AG04449 (cell line): ENCODE data around the gene PDPR.
"Not testable (repeated sequence)": the region's sequence is repeated elsewhere in the genome, so short reads cannot be mapped to it uniquely, and the experiment has no call there.

Experiments used
- CTCF ChIA-PET: fragments of 350-600 bp; formaldehyde crosslinking; extraction: SDS; loops from one replicate; lab custom pipeline; 2021; ENCODE audit warnings: antibody characterized with exemption; lab: Yijun Ruan, JAX
- POLR2A ChIA-PET: fragments of 400-600, 350-600 bp; formaldehyde crosslinking; extraction: SDS; loops from one replicate; lab custom pipeline; 2020; ENCODE audit warnings: antibody characterized with exemption, inconsistent platforms; lab: Yijun Ruan, JAX
- DNase-seq: peaks from one replicate; pipeline ENCODE4 v3.0.0-alpha.2; 2010; ENCODE audit warnings: low read depth, low spot score
- H3K4me3 ChIP-seq: 2 replicates; pipeline ENCODE4 v1.5.1; 2011; ENCODE audit warnings: low read depth, mild to moderate bottlenecking, control low read depth, low read length

PDPR gene

GRCh38 chr16:70118354-70118753 is 4.2 kb downstream of the PDPR start:
- DNase-seq, CTCF ChIA-PET: not testable (repeated sequence)

DNA sequence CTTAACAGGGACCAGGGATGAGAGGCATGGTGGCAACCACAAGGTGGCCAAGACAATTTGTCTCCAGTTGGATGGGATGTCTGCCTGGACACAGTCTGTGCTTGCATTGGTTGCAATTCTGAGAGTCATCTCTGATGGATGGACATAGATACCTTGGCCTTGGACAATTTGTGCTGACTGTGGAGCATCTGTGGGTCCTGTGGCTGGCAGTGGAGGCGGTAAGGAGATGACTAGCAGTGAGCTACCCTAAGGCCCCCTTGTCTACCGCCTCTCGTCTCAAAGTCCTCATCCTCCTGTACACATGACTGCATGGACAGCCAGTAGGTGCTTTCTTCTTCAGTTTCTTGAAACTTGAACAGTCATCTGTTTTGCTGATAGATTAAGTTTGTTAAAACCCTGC is 4.6 kb downstream of the PDPR start:
- POLR2A ChIA-PET, DNase-seq, CTCF ChIA-PET, H3K4me3 ChIP-seq: not testable (repeated sequence)

More at GRCh38 chr16:70118354-70118753, 4.2 kb downstream of the PDPR start:
- POLR2A ChIA-PET, H3K4me3 ChIP-seq: not testable (repeated sequence)

DNA sequence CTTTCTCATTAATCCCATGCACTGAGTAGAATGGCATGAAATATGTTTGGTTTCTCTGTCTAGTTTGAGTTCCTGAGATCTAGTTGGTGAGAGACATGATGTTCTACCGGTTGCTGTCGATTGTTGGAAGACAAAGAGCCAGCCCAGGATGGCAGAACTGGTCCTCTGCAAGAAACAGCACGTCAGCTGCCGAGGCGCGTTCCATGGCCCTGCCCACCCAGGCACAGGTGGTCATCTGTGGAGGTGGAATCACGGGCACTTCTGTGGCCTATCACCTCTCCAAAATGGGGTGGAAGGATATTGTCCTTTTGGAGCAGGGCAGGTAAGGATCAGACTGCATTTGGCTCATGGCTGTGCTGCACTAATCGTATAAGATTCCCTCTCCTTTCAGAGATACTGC is 6.3 kb downstream of the PDPR start:
- H3K4me3 ChIP-seq, POLR2A ChIA-PET, DNase-seq, CTCF ChIA-PET: not testable (repeated sequence)

DNA sequence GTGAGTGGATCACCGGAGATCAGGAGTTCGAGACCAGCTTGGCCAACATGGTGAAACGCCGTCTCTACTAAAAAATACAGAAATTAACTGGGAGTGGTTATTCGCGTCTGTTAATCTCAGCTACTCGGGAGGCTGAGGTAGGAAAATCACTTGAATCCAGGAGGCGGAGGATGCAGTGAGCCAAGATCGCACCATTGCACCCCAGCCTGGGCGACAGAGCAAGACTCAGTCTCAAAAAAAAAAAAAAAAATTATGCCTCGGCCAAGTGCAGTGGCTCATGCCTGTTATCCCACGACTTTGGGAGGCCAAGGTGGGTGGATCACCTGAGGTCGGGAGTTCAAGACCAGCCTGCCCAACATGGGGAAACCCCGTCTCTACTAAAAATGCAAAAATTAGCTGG is 9.7 kb downstream of the PDPR start:
- DNase-seq, CTCF ChIA-PET, POLR2A ChIA-PET, H3K4me3 ChIP-seq: not testable (repeated sequence)

GRCh38 chr16:70126226-70126625 is 12.1 kb downstream of the PDPR start:
- H3K4me3 ChIP-seq, CTCF ChIA-PET, POLR2A ChIA-PET, DNase-seq: not testable (repeated sequence)

GRCh38 chr16:70127706-70128105 is 13.6 kb downstream of the PDPR start:
- CTCF ChIA-PET, H3K4me3 ChIP-seq, DNase-seq, POLR2A ChIA-PET: not testable (repeated sequence)

GRCh38 chr16:70128844-70129243 is 14.7 kb downstream of the PDPR start:
- DNase-seq, POLR2A ChIA-PET, H3K4me3 ChIP-seq, CTCF ChIA-PET: not testable (repeated sequence)

DNA sequence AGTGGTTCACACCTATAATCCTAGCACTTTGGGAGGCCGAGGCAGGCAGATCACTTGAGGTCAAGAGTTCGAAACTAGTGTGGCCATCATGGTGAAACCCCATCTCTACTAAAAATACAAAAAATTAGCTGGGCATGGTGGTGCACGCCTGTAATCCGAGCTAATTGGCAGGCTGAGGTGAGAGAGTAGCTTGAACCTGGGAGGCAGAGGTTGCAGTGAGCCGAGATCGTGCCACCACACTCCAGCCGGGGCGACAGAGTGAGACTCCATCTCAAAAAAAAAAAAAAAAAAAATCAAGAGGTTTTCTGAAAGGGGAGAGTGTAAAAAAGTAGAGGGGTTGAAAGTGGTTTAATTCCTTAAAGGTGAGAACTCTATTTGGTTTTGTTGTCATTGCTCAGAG is 21.7 kb downstream of the PDPR start:
- DNase-seq, CTCF ChIA-PET, H3K4me3 ChIP-seq: not testable (repeated sequence)
- POLR2A ChIA-PET, result interaction anchor here (0.6 kb wide), 1 partner anchor 1225 kb away, joined by 3 read pairs; no protein-coding TSS in a partner anchor

- POLR2A ChIA-PET, CTCF ChIA-PET, DNase-seq, H3K4me3 ChIP-seq: not testable (repeated sequence)
Observed at GRCh38 chr16:70136595-70136994, 22.5 kb downstream of the PDPR start.

DNA sequence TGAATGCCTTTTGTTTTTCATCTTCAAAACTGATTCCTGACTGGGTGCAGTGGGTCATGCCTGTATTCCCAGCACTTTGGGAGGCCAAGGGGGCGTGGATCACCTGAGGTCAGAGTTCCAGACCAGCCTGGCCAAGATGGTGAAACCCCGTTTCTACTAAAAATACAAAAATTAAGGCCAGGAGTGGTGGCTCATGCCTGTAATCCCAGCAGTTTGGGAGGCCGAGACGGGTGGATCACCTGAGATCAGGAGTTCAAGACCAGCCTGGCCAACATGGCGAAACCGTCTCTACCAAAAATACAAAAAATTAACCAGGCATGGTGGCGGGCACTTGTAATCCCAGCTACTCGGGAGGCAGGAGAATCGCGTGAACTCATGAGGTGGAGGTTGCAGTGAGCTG is 28.6 kb downstream of the PDPR start:
- DNase-seq, H3K4me3 ChIP-seq, POLR2A ChIA-PET, CTCF ChIA-PET: not testable (repeated sequence)

DNA sequence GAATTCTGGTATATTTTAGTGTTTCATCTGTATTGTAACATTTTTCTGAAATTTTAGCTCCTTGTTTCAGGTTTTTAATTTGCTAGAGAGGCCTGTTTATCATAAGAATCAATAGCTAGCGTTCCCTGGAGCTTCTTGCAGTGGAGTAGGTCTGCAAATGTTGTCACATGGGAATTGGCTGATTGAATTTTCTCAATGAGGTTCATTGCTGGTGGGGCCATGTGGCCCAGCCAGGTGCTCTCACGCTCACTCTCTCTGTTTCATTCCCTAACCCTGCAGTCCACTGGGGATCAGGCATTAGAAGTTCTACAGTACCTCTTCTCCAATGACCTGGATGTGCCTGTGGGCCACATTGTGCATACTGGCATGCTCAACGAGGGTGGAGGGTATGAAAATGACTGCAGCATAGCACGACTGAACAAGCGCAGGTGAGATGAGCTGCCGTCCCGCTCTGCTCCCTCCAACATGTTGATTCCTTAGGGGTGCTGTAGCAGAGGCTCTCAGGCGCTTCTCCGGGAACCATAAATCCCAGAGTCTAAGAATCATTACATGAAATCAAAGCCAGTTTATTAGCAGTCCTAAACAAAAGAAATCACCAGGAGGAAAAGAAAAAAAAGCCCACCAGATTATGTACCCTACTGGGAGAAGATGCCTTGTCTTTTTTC is 29.2 kb downstream of the PDPR start:
- DNase-seq, POLR2A ChIA-PET, CTCF ChIA-PET, H3K4me3 ChIP-seq: not testable (repeated sequence)

DNA sequence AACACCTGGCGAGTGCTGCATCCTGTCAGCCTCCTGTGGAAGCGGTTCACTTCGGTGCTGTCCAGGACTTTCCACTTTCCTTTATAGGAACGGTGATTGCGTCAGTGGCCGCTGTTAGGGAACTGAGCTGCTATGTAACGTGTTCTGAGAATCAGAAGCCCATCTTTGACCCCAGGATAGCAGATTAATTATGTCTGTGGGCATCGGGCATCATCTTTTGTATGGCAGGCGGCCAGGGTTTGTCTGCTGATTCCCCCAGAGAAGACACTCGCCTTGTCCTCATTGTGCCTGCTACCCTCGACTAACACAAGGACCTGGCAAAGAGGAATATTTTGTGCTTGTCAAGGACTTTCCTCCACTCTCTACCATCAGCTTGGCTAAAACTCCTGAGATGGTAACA is 33.7 kb downstream of the PDPR start:
- DNase-seq, CTCF ChIA-PET: not testable (repeated sequence)

GRCh38 chr16:70148453-70148852 is 34.3 kb downstream of the PDPR start:
- H3K4me3 ChIP-seq, POLR2A ChIA-PET, CTCF ChIA-PET, DNase-seq: not testable (repeated sequence)

More for the DNA sequence above, 33.7 kb downstream of the PDPR start:
- H3K4me3 ChIP-seq, POLR2A ChIA-PET: not testable (repeated sequence)

- DNase-seq, H3K4me3 ChIP-seq, POLR2A ChIA-PET: not testable (repeated sequence)
- CTCF ChIA-PET, result interaction anchor here (1.6 kb wide), 1 partner anchor 15 kb away, joined by 7 read pairs; no protein-coding TSS in a partner anchor
Observed at GRCh38 chr16:70149296-70149695, 35.2 kb downstream of the PDPR start.
